ENCODE data around the gene DDX55. TPM values are rescaled to one million over a fixed set of nuclear protein-coding genes. Genes with fewer than 3 reads are reported as not detected.
"Not testable (repeated sequence)": the region's sequence is repeated elsewhere in the genome, so short reads cannot be mapped to it uniquely, and the experiment has no call there.

The DDX55 gene, protein sequence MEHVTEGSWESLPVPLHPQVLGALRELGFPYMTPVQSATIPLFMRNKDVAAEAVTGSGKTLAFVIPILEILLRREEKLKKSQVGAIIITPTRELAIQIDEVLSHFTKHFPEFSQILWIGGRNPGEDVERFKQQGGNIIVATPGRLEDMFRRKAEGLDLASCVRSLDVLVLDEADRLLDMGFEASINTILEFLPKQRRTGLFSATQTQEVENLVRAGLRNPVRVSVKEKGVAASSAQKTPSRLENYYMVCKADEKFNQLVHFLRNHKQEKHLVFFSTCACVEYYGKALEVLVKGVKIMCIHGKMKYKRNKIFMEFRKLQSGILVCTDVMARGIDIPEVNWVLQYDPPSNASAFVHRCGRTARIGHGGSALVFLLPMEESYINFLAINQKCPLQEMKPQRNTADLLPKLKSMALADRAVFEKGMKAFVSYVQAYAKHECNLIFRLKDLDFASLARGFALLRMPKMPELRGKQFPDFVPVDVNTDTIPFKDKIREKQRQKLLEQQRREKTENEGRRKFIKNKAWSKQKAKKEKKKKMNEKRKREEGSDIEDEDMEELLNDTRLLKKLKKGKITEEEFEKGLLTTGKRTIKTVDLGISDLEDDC
- 19.9 and 23.5 TPM in 2 replicates for total RNA-seq (2014; rRNA removed)
- polyA plus RNA-seq (2012): 6.9 TPM

DNA sequence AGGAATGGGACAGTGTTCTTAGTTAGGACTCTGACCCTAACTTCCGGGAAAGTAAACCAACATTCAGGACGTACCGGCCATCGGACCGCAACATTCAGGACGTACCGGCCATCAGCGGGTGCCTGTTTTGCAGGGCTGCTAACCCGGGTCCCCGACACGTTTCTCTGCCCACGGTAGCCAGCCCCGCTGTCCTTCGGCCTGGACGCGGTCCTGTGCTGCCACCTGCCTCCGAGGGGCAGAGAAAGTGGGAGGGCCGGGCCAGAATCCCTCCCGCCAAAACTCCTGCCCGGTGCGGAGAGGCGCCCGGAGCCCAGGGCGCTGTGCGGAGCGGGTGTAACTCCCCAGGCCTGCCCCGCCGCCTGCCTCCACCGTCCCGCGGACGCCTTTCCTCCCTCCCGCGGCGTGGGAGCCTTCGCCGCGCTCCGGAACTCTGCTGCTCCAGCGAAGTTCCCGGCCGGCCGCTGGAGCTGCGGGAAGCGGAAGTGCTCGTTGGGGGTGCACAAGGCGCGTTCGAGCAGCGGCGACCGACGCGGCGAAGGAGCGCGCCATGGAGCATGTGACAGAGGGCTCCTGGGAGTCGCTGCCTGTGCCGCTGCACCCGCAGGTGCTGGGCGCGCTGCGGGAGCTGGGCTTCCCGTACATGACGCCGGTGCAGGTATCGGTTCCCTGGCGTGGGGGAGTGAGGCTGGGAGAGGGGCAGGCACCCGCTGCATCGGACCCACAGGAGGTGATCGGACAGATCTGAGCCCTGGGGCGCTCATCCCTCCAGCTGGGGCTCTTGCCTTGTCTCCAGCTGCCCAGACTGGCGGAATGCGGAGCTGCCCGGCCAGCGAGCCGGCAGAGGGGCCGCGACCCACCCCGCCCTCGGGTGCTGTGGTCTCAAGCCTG, at the start of gene DDX55:
Gene DDX55 (plus strand): TSS at position 498 of the 888 bp plus-strand sequence. CDS start 50 bp downstream, at position 548.
- peak; percentile 78 for DNase-seq (ENCODE audit: low read depth)

DNA sequence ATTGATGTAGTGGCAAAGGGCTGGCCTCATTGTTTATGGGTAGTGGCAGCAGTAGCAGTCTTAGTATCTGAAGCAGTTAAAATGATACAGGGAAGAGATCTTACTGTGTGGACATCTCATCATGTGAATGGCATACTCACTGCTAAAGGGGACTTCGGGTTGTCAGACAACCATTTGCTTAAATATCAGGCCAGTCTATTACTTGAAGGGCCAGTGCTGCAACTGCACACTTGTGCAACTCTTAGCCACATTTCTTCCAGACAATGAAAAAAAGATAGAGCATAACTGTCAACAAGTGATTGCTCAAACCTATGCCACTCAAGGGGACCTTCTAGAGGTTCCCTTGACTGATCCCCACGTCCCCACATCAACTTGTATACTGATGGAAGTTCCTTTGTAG, 47.8 kb upstream of the DDX55 start:
- DNase-seq (ENCODE audit: low read depth): not testable (repeated sequence)

DNA sequence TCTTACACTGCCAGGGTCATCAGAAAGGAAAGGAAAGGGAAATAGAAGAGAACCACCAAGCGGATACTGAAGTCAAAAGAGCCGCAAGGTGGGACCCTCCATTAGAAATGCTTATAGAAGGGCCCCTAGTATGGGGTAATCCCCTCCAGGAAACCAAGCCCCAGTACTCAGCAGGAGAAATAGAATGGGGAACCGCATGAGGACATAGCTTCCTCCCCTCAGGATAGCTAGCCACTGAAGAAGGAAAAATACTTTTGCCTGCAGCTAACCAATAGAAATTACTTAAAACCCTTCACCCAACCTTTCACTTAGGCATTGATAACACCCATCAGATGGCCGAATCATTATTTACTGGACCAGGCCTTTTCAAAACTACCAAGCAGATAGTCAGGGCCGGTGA, 47.1 kb upstream of the DDX55 start:
- DNase-seq (ENCODE audit: low read depth): not testable (repeated sequence)

DNA sequence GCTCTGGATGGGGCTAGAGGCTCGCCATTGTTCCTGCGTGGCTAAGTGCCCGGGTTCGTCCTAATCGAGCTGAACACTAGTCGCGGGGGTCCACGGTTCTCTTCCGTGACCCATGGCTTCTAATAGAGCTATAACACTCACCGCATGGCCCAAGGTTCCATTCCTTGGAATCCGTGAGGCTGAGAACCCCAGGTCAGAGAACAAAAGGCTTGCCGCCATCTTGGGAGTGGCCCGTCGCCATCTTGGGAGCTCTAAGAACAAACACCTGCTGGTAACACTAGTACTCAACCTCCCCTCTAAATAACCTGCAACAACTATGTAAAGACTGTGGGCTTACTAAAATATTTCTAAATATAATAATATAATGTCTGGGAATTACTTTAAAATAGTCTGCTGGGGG, 43.4 kb upstream of the DDX55 start:
- not testable (repeated sequence) for DNase-seq (ENCODE audit: low read depth)

DNA sequence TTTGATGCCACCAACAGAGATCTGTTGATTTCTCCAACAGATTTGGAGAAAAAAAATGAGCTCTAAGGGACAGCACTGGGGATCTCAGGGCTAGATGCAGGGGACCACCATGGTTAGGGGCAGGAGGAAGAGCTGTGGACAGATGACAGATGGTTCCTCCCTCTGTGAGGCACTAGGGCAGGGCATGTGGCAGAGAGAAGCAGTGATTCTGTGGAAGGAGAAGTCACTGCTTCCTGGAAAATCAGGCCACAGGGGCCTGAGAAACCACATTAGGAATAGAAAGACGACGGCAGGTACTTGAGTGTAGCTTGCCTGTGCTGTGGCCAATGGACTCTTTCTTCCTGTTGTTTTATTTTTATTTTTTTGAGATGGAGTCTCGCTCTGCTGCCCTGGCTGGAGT, 42.4 kb upstream of the DDX55 start:
- no peak for DNase-seq (ENCODE audit: low read depth)

DNA sequence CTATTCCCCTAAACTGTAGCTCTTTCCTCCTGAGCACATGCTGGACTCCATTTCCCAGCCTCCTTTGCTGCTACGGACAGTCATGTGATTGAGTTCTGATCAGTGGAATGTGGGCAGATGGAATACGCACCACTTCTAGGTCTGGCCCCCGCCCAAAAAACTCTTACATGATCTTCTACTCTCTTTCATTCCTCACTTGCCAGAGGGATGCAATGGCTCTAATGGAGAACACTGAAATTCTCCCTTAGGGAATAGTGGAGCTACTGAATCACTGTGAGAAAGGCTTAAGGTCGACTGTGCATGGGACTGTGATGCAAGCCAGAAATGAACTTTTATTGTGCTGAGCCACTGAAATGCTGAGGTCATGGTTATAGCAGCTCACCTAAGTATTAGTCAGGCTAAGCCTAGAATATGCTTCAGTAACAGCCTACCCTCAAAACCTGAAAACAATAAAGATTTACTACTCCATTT, 30.5 kb upstream of the DDX55 start:
- peak; percentile 79 for DNase-seq (ENCODE audit: low read depth)

DNA sequence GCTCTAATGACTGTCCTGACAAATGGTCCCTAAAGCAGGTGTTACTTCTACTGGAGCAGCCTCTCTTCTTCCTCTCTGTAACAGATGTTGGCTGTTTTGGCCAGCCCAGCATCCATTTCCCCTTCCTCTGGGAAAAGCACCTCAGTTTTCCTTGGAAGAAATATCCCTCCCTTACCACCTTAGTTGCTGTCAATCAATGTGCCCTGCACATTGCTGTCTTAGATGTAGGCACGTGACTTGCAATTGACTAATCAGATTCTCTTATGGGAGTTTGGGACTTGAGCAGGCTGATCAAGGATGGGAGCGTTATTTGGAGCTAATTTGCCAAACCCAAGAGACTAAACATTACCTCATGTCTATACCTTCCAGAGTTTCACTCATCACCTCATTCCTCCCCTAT, 29.5 kb upstream of the DDX55 start:
- DNase-seq (ENCODE audit: low read depth): no peak

DNA sequence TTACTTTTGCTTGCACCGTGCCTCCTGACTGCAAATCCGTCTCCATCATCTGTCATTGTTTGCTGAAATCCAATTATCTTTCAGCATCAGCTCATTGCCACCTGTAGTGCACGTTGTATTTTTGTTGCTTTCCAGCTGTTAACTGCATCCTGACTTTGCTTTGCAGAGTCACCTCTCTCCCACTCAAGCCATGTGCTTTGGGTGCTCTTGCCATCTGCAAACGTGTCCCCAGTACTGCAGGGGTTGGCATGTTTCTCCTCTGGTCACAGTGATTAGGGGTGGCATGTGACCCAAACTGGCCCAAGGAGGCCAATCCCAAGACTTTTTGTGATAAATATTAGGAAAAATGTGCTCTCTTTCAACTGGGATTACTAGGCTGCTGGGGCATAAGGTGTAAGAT, 28.0 kb upstream of the DDX55 start:
- DNase-seq (ENCODE audit: low read depth): no peak

DNA sequence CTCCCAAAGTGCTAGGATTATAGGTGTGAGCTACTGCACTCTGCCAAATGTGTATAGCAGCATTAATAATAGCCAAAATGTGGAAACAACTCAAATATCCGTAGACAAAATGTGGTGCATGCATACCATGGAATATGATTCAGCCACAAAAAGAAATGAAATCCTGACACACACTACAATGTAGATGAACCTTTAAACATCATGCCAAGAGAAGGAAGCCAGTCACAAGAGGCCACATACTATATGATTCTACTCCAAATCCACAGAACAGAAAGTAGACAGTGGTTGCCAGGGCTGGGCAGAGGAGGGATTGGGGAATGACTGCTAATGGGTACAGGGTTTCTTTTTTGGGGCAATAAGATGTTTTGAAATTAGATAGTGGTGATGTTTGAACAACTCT, 25.3 kb upstream of the DDX55 start:
- no peak for DNase-seq (ENCODE audit: low read depth)

DNA sequence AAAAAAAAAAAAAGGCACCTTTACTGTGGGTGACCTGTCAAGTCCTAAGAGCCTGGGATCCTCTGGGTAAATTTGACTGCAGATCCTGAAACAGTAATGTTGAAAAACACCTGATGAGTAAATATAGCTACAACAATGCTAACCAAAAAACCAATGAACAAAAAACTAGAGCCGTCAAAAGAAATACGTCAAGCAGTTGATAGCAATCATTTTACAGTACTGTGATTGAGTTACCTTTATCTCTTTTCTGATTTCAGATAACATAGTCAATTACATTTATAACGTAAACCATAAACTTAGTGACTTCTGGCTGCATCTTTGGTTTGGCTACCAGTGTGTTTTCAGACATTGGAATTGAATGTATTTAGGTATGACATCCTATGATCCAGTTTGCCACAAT, 23.7 kb upstream of the DDX55 start:
- no peak for DNase-seq (ENCODE audit: low read depth)

DNA sequence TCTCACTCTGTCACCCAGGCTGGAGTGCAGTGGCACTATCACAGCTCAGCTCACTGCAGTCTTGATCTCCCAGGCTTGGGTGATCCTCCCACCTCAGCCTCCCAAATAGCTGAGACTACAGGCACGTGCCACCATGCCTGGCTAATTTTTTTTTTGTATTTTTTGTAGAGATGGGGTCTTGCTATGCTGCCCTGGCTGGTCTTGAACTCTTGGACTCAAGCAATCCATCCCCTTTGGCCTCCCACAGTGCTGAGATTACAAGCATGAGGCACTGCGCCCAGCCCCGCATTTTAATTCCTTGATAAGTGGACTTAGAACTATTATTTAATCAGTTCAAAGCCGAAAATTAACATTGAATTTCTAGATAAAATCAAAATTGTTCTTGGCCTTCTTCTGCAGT, 23.1 kb upstream of the DDX55 start:
- DNase-seq (ENCODE audit: low read depth): not testable (repeated sequence)

DNA sequence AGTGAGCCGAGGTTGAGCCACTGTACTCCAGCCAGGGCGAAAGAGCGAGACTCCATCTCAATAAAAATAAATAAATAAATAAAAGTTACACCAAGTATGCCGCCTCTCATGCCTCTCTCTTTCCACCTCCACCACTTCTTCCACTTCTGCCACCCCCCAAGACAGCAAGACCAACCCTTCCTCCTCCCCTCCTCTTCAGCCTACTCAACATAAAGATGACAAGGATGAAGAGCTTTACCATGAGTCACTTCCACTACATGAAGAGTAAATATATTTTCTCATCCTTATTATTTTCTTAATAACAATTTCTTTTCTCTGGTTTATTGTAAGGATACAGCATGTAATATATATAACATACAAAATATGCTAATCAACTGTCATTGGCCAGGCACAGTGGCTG, 21.1 kb upstream of the DDX55 start:
- no peak for DNase-seq (ENCODE audit: low read depth)

DNA sequence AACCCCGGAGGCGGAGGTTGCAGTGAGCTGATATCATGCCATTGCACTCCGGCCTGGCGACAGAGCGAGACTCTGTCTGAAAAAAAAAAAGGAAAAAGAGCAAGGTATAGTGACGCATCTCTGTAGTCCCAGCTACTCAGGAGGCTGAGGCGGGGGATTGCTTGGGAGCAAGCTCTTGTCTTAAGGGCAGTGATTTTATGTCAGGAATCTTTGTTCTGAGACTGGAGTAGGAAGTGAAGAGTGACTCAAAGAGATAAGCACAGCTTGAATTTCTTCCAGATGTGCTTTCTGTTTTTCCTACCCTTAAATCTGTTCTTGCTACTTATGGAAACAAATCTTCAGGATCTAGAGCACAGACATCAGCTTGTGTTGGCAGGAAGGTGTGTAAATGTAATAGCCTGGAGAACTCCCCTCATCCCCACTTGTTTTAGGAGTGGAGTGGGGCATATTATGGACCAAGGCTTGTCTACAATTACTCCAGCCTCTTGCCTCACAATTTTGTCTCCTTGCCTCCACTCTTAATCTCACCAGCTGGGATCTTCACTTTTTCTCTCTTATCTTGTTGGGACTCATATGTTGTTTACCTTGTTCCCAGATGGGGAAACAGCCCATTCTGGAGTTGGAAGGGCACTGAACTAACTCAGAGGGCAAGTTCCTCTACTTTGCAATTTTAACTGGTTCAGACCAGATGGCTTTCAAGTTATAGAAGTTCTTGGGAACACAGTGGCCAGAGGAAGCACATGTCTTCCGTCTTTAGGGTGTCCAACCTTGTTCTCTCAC, 10.0 kb upstream of the DDX55 start:
- DNase-seq (ENCODE audit: low read depth): no peak

DNA sequence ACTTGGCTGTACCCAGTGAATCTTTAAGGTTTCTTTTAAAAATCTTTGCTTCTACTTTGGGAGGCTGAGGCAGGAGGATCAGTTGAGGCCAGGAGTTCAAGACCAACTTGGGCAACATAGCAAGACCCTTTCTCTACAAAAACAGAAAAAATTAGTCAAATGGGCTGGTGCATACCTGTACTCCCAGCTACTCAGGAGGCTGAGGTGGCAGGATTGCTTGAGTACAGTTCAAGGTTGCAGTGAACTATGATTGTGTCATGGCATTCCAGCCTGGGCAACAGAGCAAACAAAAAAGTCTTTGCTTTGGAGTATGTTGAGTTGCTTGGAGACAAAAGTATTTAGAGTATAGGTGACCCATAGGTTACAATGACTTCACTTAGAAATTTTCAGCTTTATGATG, 6.2 kb upstream of the DDX55 start:
- DNase-seq (ENCODE audit: low read depth): no peak

DNA sequence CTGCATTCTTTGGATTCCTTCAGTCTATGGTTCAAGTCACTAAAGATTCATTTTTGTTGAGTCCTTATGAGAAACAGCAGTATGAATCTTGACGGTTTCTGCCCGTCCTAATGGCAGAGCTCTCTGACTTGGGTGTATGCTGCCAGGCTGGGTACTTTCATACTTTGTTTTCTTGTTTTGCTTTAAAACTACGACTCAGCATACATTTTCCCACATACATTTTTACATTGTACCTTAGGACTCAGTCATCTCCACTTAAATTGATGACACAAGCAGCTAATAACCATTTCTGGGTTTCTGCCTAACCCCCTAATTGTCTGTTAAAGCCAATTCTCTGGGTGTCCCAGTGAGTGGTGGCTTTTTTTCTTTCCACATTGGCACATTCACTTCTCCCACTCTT, 4.8 kb upstream of the DDX55 start:
- no peak for DNase-seq (ENCODE audit: low read depth)

DNA sequence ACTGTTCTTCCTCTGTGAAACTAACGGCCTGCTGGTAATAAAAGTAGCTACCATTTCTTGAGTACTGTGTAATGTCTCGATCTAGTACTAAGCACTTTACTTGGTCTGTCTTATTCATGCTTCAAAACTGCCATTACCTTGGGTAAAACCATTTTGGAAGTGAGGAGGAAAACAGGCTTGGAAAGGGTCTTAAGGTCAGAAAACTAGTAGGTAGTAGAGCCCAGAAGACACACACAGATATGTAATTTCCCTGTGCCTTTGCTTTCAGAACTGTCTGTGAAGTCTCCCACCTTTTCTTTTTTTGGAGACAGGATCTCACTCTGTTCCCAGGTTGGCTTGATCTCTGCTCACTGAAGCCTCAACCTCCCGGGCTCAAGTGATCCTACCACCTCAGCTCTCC, 3.4 kb upstream of the DDX55 start:
- no peak for DNase-seq (ENCODE audit: low read depth)

DNA sequence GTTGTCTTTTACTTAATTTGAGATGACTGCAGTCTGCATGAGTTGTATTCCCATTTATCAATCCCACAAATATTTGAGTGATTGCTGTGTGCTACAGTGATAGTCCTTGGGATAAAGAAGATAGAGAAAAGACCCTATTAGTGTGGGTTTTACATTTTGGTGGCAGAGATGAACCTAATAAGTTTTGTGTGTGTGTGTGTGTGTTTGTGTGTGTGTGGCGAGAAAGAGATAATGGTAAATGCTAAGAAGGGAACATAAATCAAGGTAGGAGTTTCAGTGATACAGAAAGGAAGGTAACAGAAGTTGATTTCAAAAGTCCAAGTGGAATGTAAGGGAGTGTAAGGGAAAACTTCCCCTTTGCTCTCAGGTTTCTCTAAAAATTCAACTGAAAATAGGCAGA, 2.6 kb upstream of the DDX55 start:
- DNase-seq (ENCODE audit: low read depth): no peak

DNA sequence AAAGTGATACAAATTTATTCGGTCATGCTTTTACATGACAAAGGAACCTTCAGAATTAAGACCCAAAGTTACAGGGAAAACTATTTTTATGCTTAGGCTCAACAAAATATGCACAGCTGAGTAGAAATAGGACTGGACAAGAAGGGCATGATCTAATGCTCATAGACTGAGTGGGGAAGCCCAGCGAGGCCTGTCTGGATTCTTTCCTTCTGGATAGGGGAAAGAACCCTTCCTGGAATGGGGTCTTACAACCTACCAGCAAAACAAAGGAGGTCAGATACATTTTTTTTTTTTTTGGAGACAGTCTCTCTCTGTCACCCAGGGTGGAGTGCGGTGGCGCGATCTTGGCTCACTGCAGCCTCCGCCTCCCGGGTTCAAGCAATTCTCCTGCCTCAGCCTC, 2.2 kb upstream of the DDX55 start:
- no peak for DNase-seq (ENCODE audit: low read depth)

DNA sequence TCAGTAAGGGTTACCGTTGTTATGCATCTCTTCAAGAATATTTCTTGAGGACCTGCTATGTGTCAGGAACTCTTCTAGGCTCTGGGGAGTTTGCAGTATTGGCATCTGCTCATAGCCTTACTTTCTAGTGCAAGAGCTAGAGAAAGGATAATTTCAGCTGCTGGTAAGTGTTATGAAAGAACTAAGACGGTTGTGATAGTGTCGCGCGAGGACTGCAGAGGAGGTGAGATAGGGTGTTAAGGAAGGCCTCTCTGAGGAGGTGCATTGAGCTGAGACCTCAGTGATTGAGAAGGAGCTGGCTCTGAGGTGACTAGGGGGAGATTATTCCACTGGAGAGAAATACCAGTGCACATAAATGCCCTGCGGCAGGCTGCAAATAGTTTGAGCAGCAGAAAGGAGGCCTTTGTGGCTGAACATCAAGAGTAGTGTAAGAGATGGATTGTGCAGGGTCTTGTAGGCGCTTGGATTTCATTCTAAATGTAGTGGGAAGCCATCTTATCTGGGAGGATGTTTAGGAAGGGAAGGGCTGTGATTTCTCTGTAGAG, 824 bp downstream of the DDX55 start:
- DNase-seq (ENCODE audit: low read depth): peak; percentile 9

DNA sequence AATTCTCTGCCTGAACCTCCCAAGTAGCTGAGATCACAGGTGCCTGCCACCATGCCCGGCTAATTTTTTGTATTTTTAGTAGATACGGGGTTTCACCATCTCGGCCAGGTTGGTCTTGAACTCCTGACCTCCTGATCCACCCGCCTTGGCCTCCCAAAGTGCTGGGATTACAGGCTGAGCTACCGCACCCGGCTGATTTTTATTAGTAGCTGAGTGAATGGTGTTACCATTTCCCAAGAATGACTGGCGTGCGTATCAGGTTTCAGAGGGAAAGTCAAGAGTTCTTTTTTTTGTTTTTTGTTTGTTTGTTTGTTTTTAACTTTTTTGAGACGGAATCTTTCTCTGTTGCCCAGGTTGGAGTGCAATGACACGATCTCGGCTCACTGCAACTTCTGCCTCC, 1.6 kb downstream of the DDX55 start:
- DNase-seq (ENCODE audit: low read depth): not testable (repeated sequence)

DNA sequence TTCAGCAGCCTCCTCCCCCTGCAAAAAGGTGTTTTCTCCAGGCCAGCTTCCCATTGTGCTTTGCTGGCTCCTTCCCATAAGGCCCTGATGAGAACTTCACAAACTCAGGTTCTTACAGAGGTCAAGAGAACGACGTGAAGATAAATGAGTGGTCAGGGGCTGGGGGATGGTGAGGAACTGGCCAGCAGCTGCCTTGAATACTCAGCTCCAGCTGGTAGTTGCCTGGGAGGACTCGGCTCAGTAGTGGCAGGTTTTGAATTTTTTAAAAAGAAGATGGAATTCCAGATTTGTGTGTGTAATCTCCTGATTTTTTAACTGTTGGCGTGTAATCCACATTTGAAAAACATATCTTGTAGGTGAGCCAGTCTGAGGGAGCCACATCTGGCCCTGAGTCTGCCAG, 5.9 kb downstream of the DDX55 start:
- no peak for DNase-seq (ENCODE audit: low read depth)
